Left lobe of liver (tissue), 2 donors: ENCODE data around the gene DYNLL1. TPM values are rescaled to one million over a fixed set of nuclear protein-coding genes. Genes with fewer than 3 reads are reported as not detected.

Source experiments
- ATAC-seq: fragments of 200-7000 bp; cut with Tn5 transposase; one replicate; pipeline ENCODE4 v1.9.1; 2020; ENCODE audit warnings: mild to moderate bottlenecking, moderate library complexity
- DNase-seq: peaks from one replicate; pipeline ENCODE4 v3.0.0-alpha.2; 2020; ENCODE audit warnings: low spot score
- total RNA-seq: library from RNA; stranded (reverse); gene quantifications from one replicate; pipeline ENCODE4 v1.2.1, GENCODE V29; 2021
- donor health status: DM: no; HTN: no; CAD: no; lungs with moderate emphysema.
- donor health status: DM: no; HTN: yes; CAD: no.

DYNLL1 gene
- total RNA-seq, 1 donor from 2014 or later = 95.7 TPM

DNA sequence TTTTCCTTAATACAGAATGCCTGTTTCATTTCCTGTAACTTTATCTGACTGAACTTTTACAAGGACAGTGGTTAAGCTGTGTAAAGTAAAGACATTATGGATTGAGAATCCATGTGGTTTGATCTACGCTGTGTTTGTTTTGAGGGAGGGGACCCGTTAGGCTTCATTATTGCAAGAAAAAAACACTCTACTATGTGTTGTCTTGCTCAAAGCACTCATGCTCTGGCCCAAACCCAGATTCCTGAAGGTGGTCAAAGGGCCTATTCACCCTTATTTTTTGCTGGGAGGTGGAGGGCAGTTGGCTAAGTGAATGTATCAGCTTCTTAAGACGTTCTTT, 50.1 kb downstream of the DYNLL1 start:
- DNase-seq (no peak), ATAC-seq (no peak)

Other genes starting within 250 kb of the DYNLL1 start
- 24.0 TPM for gene PXN, start 230.4 kb upstream of the DYNLL1 start, total RNA-seq
- 3,631 TPM for gene RNU4-2, start 204.2 kb upstream of the DYNLL1 start, total RNA-seq
- 1,949 TPM for gene RNU4-1, start 202.9 kb upstream of the DYNLL1 start, total RNA-seq
- gene SIRT4, start 193.8 kb upstream of the DYNLL1 start, total RNA-seq = 3.4 TPM
- 3.0 TPM for gene PLA2G1B, start 168.3 kb upstream of the DYNLL1 start, total RNA-seq
- not detected for gene MSI1, start 126.9 kb upstream of the DYNLL1 start, total RNA-seq
- gene COX6A1, start 58.0 kb upstream of the DYNLL1 start, total RNA-seq = 300 TPM
- 16.6 TPM for gene TRIAP1, start 49.7 kb upstream of the DYNLL1 start, total RNA-seq
- 22.9 TPM for gene GATC, start 49.7 kb upstream of the DYNLL1 start, total RNA-seq
- gene SRSF9, start 26.4 kb upstream of the DYNLL1 start, total RNA-seq = 57.8 TPM
- gene COQ5, start 33.0 kb downstream of the DYNLL1 start, total RNA-seq = 32.1 TPM
- 113 TPM for gene RNF10, start 38.2 kb downstream of the DYNLL1 start, total RNA-seq
- gene POP5, start 85.3 kb downstream of the DYNLL1 start, total RNA-seq = 24.1 TPM
- 0.10 TPM for gene CABP1, start 144.5 kb downstream of the DYNLL1 start, total RNA-seq
- 194 TPM for gene MLEC, start 191.0 kb downstream of the DYNLL1 start, total RNA-seq
- 10.7 TPM for gene UNC119B, start 214.3 kb downstream of the DYNLL1 start, total RNA-seq
- gene ACADS, start 229.7 kb downstream of the DYNLL1 start, total RNA-seq = 198 TPM